Right hindlimb (tissue), 1 donor: ENCODE measurements around the gene IZUMO4.
A peak's percentile ranks its signal among the peaks of the same experiment; 100 is the strongest.
"Not testable (repeated sequence)": the region's sequence is repeated elsewhere in the genome, so short reads cannot be mapped to it uniquely, and the experiment has no call there.

Experiments
- DNase-seq: peaks from one replicate; pipeline ENCODE4 v3.0.0-alpha.2; 2018

Gene IZUMO4

DNA sequence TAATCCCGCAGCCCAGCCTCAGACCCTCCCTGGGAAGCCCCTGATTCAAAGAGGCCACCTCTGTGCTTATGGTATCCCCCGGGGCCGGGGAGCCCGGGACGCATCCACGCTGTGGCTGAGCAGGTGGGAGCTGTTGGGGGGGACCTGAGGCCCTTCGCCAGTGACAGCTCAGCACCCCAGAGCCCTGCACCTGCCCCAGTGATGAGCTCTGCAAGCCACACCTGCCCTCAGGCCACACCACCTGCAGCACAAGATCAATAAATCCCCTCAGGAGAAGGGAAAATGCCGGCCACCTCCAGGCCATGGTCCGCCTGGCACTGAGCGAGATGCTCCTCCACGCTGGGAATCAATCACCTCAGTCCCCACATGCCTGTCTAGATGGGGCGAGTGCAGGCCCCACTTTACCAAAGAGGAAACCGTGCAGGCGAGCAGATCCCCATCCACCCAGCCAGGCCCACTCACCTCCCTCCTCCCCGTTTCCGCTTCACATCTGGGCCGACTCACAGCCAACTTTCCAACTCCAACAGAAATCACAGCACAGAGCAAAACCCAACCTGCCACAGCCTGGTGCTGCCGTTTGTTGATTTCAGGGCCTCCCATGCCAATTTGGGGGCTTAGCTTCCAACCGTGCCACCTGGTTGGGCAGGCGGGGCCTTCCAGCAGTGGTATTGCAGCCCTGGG is 13.4 kb upstream of the IZUMO4 start:
- DNase-seq, result peak; percentile 73

DNA sequence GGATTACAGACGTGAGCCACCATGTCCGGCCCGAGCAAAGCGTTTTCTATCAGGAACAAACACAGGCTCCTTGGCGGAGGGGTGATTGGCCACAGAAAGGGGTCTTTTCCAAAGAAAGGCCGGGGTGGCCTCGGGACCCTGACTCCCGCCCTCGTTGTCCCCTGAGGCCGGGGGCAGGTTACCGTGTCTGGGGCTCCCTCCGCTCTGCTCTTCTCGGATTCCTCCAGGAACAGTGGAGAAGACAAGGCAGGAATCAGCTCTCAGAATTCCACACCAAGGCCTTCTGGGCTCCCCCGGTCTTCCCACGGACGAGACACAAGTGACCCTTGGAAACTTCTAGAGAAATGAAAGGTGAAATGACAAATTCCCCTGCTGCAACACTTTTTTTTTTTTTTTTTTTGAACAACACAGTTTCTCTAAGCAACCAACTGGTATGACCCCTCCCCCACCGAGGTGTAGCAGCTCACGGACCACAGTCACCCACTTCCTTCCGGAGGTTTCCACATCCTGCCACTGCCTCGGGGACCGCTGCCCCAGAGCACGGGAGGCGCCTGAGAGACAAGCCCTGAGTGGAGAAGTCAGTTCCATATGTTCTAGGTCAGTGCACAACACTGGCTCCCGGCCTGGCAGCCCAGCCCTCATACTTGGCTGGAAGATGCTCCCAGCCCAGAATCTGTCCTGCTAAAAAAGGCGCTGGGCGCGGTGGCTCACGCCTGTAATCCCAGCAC is 11.6 kb upstream of the IZUMO4 start:
- DNase-seq, result peak; percentile 58

DNA sequence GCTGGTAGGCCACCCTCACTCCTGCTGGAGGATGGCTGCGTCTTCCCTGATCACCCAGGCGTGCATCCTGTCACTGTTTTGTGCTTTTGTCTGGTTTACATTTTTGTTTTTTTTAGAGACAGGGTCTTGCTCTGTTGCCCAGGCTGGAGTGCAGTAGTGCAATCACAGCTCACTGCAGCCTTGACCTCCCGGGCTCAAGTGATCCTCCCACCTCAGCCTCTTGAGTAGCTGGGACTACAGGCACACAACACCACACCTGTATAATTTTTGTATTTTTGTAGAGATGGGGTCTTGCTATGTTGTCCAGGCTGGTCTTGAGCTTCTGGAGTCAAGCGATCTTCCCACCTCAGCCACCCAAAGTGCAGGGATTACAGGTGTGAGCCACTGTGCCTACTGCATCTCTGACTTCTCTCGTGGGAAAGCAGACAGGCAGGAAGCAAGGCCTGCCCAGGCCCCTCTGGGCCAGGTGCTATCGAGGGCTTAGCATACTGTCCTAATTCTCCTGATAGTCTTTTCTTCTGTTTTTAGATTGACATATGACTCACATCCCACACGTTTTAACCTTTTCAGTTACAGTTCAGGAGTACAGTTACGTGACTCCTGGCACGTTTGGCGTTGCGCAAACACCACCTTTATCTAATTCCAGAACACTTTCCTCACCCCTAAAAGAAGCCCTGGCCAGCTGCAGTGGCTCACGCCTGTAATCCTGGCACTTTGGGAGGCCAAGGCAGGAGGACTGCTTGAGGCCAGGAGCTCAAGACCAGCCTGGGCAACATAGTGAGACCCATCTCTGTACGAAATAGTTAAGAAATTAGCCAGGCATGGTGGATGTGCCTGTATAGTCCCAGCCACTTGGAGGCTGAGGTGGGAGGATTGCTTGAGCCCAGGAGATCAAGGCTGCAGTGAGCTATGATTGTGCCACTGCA is 9.8 kb upstream of the IZUMO4 start:
- not testable (repeated sequence) for DNase-seq

DNA sequence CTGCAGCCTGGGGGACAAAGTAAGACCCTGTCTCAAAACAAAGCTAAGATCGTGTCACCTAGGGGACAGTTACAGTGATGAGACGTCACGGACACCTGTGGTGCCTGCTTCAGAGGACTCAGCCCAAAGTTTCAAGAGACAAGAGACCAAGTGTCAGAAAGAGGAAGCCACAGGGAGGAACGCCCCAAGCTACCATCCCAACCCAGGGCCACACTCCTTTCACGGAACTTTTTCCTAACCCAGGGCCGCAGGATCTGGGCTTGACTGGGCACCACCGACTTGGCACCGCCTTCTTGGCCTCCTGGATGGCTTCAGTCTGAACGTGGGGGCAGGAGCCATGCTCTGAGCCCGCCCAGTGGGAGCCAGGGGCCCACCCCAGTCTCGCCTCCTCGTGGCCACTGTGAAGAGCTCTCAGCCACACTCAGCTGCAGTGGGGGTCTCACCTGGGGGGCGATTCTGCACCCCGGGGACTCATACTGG is 9.1 kb upstream of the IZUMO4 start:
- DNase-seq, result no peak

DNA sequence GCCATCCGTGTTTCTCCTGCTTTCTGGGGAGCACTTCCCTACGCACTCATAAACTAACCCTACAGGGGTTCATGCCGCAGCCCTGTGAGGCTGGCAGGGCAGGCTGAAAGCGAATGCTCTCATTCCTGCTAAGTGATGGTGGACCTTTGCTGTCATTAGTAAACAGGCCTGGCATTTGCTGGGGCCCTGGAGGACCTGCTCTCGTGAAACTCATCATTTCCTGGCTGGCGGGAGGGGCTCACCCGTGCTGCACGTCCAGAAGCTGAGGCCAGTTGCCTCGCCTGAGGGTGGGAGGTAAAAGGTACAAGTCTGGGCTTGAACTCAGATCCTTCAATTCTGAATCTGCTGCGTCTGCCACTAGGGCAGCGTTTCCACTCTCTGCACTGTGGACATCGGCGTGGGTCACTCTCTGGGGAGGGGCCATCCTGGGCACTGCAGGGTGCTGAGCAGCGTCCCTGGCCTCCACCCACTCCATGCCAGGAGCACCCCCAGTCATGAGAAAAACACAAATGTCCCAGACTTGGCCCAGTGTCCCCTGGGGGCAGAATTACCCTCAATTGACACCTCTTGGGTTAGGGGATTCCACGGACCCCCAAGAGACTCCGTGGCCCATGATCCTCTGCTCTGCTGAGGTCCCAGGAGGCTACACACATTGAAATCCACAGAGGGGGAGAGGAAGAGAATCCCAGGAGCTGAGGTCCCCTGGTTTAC is 7.6 kb upstream of the IZUMO4 start:
- DNase-seq, result no peak

DNA sequence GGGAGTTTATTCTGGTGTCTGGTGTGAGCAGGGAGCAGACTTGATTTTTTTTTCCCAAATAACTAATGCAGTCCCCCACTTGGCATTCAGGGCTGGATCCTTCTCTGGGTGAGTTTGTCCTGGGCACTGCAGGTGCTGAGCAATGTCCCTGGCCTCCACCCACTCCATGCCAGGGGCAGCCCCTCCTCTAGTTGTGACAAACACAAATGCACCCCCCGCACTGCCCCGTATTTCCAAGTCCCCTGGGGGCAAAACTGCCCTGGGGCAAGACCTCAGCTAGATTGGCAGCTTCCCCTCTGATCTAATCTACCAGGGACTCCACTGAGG is 7.0 kb upstream of the IZUMO4 start:
- DNase-seq, result no peak

DNA sequence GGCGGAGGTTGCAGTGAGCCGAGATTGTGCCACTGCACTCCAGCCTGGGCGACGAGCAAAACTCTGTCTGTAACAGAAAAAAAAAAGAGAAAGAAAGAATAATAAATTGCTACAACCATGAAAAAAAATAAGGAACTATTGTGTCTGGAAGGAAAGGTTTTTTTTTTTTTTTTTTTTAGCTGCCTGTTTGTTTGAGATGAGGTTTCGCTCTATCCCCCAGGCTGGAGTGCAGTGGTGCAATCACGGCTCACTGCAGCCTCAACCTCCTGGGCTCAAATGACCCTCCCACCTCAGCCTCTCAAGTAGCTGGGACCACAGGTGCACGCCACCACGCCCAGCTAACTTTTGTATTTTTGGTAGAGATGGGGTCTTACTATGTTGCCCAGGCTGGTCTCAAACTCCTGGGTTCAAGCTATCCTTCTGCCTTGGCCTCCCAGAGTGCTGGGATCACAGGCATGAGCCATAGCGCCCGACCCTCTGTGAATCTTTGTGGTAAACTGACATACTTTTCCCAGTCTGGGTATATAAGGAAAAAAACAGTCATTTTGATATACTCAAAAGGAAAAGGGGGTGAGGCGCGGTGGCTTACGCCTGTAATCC is 4.7 kb upstream of the IZUMO4 start:
- not testable (repeated sequence) for DNase-seq

DNA sequence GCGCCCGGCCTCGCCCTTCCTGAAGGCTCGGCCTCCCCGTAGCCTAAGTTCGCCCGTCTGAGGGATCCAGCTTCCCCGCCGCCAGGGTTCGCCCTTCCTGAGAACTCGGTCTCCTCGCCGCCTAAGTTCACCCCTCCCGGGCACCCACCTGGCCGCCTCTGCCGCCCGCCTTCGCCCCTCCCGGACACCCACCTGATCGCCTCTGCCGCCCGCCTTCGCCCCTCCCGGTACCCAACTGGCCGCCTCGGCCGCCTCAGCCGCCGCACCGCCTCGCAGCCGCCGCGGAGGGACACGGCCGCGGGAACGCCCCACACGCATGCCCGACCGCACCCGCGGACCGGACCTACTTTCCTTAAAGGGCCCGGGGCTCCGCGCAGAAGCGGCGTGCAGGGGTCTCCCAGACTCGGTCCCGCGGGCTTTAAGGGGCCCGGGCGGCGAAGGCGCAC is 658 bp upstream of the IZUMO4 start, which contains the start of gene MOB3A:
Gene MOB3A (minus strand): TSS at position 293 of the 446 bp plus-strand sequence. CDS start 17,766 bp downstream, outside the sequence.
- no peak for DNase-seq

DNA sequence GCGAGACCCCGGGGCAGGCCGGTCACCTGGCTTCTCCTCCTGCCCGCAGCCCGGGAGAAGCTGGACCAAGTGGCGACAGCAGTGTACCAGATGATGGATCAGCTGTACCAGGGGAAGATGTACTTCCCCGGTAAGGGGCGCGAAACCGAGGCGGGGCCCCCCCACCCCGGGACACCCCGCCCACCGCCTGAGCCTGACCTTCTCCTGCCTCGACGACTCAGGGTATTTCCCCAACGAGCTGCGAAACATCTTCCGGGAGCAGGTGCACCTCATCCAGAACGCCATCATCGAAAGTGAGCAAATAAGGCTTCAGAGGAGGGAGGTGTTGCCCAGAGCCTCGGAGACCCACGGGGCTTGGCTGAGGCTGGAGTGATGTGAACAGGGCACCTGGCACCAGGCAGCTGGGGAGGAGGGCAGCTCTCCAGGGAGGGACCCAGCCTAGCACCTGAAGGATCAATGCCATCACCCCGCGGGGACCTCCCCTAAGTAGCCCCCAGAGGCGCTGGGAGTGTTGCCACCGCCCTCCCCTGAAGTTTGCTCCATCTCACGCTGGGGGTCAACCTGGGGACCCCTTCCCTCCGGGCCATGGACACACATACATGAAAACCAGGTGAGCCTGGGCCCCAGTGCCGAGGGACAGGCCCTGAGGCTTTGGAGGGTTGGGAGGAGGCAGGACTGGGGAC is 629 bp downstream of the IZUMO4 start:
- no peak for DNase-seq

DNA sequence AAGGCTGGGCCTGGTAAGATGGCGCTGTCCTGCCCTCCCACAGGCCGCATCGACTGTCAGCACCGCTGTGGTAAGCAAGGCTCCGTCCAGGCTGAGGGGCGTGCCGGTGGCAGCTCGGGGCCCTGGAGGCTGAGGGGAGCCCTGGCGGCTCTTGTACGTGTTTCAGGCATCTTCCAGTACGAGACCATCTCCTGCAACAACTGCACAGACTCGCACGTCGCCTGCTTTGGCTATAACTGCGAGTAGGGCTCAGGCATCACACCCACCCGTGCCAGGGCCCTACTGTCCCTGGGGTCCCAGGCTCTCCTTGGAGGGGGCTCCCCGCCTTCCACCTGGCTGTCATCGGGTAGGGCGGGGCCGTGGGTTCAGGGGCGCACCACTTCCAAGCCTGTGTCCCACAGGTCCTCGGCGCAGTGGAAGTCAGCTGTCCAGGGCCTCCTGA is 1.2 kb downstream of the IZUMO4 start:
- DNase-seq, result no peak

DNA sequence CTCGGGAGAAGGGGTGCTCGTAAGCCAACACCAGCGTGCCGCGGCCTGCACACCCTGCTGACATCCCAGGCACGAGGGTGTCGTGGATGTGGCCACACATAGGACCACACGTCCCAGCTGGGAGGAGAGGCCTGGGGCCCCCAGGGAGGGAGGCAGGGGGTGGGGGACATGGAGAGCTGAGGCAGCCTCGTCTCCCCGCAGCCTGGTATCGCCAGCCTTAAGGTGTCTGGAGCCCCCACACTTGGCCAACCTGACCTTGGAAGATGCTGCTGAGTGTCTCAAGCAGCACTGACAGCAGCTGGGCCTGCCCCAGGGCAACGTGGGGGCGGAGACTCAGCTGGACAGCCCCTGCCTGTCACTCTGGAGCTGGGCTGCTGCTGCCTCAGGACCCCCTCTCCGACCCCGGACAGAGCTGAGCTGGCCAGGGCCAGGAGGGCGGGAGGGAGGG is 2.4 kb downstream of the IZUMO4 start:
- DNase-seq, result no peak

DNA sequence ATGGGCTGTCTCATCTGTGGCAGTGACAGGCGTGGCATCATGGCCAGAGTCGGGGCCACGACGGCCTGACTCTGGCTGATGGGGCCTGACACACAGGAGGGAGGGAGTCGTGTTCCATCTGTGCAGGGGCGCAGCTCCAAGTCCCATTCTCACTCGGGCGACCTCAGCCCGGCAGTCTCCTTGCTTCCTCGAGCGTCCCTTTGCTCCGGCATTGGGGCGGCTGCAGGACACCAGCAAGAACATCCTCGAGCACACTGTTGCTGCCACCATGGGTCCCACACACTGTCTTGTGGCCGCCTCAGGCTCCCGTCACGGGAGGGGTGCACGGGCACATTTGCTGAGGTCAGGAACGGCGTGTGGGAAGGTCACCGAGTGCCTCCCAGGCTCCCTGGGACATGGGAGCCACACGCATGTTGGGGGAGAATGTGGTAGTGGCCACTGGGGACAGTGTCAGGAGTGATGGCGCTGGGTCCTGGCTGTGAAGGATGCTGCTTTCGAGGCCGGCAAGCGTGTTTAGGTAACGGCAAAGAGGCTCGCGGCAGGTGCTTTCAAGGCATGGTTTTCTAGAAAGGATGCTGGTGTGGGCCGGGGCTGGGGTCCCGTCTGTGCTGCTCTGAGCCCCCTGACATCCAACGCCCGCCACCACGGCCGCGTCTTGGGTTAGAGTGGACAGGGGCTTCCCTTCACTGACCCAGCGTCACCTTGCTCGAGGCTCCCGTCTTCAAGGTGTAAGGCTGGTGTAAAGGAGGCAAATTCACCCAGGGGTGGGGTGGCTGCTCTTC is 3.4 kb downstream of the IZUMO4 start:
- DNase-seq, result no peak

DNA sequence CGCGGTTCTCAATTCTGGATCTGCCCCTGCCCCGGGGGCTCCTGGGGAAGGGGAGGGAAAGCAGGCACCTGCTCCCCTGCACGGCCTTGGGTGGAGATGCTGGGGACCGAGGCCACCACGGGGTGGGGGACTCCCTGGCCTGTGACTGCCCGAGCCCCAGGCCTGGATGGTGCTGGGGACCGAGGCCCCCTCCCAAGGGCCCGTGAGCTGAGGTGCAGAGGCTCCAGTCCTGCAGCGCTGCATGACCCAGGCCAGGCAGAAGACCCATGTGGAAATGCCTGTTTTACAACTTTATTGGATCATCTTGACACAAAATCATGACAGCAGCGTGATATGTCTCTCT is 4.0 kb downstream of the IZUMO4 start:
- DNase-seq, result no peak

DNA sequence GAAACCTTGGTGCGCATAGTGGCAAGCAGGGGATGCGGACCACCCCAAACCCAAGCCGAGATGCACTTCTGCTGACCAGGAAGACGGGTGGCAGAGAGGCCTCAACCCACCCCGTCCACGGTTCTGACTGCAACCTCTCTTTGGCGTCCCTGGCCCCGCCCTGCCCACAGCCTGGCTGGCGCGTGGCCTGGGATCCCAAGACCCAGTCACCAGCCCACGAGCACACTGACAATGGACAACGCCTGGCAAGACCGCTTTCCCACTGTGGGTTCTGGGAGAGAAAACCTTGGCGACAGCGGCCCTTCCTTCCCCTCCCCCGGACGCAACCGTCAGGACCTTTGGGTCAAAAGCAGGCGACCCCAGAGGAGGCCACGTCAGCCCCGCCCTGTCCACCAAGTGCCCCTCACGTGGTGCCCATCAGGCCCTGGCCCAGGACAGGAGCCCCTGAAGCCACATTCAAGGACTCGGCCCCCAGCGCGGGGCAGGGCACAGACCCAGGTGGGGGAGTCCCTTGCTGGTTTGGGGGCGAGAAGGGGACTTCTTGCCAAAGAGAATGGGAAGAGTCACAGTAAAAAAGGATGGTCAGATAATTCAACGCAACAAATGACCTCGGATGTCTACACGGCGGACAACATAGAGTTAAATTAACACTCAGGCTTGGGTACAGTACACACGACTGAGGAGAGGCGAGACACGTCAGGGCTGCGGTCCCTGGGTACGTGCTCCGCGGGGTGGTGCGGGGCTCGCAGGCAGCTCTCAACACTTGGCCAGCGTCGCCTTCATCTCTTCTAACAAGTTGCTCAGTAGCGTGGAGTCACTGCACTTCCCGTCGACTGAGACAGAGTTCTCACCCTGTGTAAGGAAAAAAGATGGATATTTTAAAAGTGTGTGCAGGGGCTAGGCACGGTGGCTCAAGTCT is 5.0 kb downstream of the IZUMO4 start:
- no peak for DNase-seq

DNA sequence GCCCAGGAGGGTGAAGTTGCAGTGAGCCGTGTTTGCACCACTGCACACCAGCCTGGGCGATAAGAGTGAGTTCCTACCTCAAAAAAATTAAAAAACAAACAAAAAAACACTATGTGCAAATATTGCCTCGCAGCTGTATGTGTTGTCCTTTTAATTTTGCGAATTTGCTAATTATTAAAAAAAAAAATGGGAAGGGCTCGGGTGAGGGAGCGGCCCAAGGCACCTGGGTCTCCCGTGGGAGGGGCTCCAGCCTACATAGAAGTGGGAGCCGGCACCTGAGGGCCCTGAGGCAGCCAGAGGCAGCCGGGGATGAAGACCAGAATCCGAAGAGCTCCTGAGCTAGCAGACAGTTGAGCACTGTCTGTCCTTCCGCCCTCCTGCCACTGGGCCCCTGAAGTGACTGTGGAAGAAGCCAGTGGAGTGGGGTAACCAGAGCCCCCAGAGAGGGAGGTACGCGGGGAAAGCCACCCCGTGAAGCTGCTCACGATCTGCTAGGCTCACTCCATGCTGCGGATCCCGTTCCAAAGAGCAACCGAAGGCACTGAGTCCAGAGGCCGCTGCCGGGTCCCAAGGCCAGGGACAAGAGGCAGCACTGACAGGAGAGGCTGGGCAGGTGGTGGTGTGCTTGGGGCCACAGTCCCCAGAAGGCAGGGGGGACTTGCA is 6.5 kb downstream of the IZUMO4 start:
- no peak for DNase-seq

DNA sequence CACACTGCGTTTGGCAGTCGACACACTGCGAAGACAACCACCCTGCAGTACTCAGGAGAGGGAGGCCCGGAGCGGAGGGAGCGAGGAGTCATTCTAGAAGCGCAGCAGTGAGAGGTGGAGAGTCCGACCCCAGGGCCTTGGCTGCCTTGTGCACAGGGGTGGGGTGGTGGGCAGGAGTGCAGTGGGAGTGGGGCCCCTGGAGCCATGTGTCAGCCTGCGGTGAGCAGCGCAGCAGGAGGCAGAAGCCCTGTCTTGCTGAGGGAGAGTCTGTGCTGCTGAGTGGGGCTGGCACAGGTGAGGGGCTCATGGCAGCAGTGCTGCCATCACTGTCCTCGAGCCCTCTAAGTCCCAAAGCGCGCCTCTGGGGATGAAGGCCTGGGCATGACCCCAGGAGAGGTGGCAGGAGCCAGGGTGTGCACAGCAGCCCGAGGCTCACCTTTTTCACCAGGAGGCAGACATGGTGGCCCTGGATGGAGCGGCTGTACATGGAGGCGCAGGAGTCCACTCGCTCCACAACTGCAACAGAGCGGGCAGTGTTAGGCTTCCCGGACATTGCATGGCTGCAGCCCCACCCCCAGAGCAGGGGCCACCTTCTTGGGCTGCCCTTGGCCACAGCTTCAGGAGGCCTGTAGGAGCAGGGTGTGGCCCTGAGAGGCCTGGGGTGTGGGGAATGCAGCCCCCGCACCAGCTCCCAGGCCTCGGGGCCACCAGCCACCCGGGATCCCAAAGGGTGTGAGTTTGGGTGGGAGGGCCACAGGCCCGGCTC is 11.7 kb downstream of the IZUMO4 start:
- DNase-seq, result no peak

DNA sequence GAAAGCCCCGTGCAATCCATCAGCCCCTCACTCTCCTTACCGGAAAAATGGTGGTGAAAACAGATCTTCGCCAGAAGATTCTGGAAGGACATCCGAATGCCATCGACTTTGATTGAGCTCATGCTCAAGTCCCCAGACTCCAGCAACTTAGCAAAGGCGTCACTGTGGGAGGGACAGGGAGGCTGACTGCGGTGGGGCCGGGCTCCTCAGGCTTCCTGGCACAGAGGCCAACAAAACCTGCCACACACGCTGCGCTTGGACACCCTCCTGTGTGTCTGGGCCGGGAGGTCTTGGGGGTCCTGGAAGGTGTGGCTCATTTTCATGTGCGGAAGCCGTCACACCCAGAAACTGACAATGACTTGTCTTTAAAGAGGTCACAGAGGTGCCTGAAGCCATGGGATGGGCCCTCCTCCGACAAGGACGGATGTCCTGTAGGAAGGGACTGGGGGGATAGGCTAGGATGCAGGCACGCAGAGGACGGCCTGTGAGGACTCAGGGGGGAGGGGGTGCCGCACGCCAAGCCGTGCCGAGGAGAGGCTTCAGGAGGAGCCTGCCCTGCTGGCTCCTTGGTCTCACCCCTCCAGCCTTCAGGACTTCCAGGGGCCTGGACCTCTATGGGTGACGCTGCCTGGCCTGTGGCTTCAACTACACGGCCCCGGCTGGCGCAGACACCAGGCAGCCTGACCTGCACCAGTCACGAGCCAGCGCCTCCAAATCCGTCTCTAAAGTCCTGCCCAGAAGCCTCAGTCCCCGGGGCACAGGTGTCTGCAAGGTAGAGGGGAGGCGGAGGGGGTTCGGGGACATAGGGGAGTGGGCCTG is 12.5 kb downstream of the IZUMO4 start:
- DNase-seq, result no peak
